ENCODE data around the gene ZNF641.

- TF ChIP-seq, protein P1, sequence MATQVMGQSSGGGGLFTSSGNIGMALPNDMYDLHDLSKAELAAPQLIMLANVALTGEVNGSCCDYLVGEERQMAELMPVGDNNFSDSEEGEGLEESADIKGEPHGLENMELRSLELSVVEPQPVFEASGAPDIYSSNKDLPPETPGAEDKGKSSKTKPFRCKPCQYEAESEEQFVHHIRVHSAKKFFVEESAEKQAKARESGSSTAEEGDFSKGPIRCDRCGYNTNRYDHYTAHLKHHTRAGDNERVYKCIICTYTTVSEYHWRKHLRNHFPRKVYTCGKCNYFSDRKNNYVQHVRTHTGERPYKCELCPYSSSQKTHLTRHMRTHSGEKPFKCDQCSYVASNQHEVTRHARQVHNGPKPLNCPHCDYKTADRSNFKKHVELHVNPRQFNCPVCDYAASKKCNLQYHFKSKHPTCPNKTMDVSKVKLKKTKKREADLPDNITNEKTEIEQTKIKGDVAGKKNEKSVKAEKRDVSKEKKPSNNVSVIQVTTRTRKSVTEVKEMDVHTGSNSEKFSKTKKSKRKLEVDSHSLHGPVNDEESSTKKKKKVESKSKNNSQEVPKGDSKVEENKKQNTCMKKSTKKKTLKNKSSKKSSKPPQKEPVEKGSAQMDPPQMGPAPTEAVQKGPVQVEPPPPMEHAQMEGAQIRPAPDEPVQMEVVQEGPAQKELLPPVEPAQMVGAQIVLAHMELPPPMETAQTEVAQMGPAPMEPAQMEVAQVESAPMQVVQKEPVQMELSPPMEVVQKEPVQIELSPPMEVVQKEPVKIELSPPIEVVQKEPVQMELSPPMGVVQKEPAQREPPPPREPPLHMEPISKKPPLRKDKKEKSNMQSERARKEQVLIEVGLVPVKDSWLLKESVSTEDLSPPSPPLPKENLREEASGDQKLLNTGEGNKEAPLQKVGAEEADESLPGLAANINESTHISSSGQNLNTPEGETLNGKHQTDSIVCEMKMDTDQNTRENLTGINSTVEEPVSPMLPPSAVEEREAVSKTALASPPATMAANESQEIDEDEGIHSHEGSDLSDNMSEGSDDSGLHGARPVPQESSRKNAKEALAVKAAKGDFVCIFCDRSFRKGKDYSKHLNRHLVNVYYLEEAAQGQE (IDR thresholded peaks at IDR 0.05; ENCODE audit: low read depth): no peak
- TF ChIP-seq POLR2A (IDR thresholded peaks at IDR 0.05; ENCODE audit: borderline replicate concordance, extremely low read depth, insufficient read depth, insufficient read length) (no peak), CTCF (IDR thresholded peaks at IDR 0.05 in 2 of 3, conservative IDR thresholded peaks at IDR 0.05 in 1 of 3; ENCODE audit: borderline replicate concordance in 1 of 3, insufficient read depth in 1 of 3, low read depth in 2 of 3, low read length in 2 of 3) (no peak), POLR2AphosphoS5 (IDR thresholded peaks at IDR 0.05; ENCODE audit: low read depth, low read length) (no peak), FOSL1 (IDR thresholded peaks at IDR 0.05; ENCODE audit: low read depth) (no peak)
- TF ChIP-seq, protein P2, sequence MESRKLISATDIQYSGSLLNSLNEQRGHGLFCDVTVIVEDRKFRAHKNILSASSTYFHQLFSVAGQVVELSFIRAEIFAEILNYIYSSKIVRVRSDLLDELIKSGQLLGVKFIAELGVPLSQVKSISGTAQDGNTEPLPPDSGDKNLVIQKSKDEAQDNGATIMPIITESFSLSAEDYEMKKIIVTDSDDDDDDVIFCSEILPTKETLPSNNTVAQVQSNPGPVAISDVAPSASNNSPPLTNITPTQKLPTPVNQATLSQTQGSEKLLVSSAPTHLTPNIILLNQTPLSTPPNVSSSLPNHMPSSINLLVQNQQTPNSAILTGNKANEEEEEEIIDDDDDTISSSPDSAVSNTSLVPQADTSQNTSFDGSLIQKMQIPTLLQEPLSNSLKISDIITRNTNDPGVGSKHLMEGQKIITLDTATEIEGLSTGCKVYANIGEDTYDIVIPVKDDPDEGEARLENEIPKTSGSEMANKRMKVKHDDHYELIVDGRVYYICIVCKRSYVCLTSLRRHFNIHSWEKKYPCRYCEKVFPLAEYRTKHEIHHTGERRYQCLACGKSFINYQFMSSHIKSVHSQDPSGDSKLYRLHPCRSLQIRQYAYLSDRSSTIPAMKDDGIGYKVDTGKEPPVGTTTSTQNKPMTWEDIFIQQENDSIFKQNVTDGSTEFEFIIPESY (IDR thresholded peaks at IDR 0.05; ENCODE audit: extremely low read depth, insufficient replicate concordance, low read length): no peak
Measured at GRCh38 chr12:48334808-48335207, 15.9 kb downstream of the ZNF641 start.
